Loucy (cell line): Measurements from ENCODE around the gene ROBO1.

Experiments
- H2AFZ ChIP-seq: fragments of 200-600 bp; sonication (generic); 2 replicates; pipeline ENCODE4 v1.6.0; 2016; ENCODE audit warnings: antibody characterized with exemption, mild to moderate bottlenecking, low read length, moderate library complexity
- H3F3A ChIP-seq: fragments of 200-600 bp; 2 replicates; pipeline ENCODE4 v1.6.0; 2016; ENCODE audit warnings: antibody characterized with exemption, low read depth, mild to moderate bottlenecking
- H3K27me3 ChIP-seq: fragments of 200-600 bp; sonication (generic); 2 replicates; pipeline ENCODE4 v1.6.1; 2014; ENCODE audit warnings: low read length, mild to moderate bottlenecking; ENCODE audit not compliant: insufficient read depth, poor library complexity, severe bottlenecking
- H3K36me3 ChIP-seq: fragments of 200-600 bp; sonication (generic); 2 replicates; pipeline ENCODE4 v1.6.1; 2016; ENCODE audit warnings: low read length; ENCODE audit not compliant: insufficient read depth
- H3K4me1 ChIP-seq: fragments of 200-600 bp; sonication (generic); 2 replicates; pipeline ENCODE4 v1.5.1; 2014; ENCODE audit warnings: low read length, mild to moderate bottlenecking; ENCODE audit not compliant: insufficient read depth, poor library complexity, severe bottlenecking
- H3K4me2 ChIP-seq: fragments of 200-600 bp; sonication (generic); 2 replicates; pipeline ENCODE4 v1.6.0; 2014; ENCODE audit warnings: antibody characterized with exemption, low read length, low read depth, mild to moderate bottlenecking; ENCODE audit not compliant: poor library complexity, severe bottlenecking
- H3K4me3 ChIP-seq: fragments of 200-600 bp; sonication (generic); 2 replicates; pipeline ENCODE4 v1.5.1; 2014; ENCODE audit warnings: low read length, mild to moderate bottlenecking, mixed read lengths; ENCODE audit not compliant: poor library complexity, severe bottlenecking
- H3K79me2 ChIP-seq: fragments of 200-600 bp; sonication (generic); 2 replicates; pipeline ENCODE4 v1.6.1; 2014; ENCODE audit warnings: low read length; ENCODE audit not compliant: insufficient read depth
- H3K9ac ChIP-seq: fragments of 200-600 bp; sonication (generic); 2 replicates; pipeline ENCODE4 v1.6.0; 2014; ENCODE audit warnings: mild to moderate bottlenecking, low read depth, low read length, moderate library complexity; ENCODE audit not compliant: poor library complexity, severe bottlenecking
- H3K9me2 ChIP-seq: fragments of 200-600 bp; sonication (generic); replicated peaks from 2 replicates; pipeline ENCODE4 v1.6.1; 2016; ENCODE audit warnings: low read depth, low read length, mixed read lengths
- H3K9me3 ChIP-seq: fragments of 200-600 bp; sonication (generic); 2 replicates; pipeline ENCODE4 v1.6.1; 2014; ENCODE audit warnings: mild to moderate bottlenecking, antibody characterized with exemption, low read length, low read depth; ENCODE audit not compliant: insufficient read depth
- H4K20me1 ChIP-seq: fragments of 200-600 bp; sonication (generic); 2 replicates; pipeline ENCODE4 v1.6.0; 2014; ENCODE audit warnings: antibody characterized with exemption, low read length, mild to moderate bottlenecking; ENCODE audit not compliant: insufficient read depth, poor library complexity, severe bottlenecking
- CTCF ChIP-seq: fragments of 200-600 bp; sonication (generic); conservative IDR thresholded peaks from 2 replicates; pipeline ENCODE4 v1.5.1; 2014; ENCODE audit warnings: mild to moderate bottlenecking, antibody characterized with exemption, low read length
- EZH2phosphoT487 ChIP-seq: fragments of 200-600 bp; IDR thresholded peaks from 2 replicates; pipeline ENCODE4 v1.6.1; 2018; ENCODE audit warnings: antibody characterized with exemption, mild to moderate bottlenecking, moderate library complexity, borderline replicate concordance

The ROBO1 gene

DNA sequence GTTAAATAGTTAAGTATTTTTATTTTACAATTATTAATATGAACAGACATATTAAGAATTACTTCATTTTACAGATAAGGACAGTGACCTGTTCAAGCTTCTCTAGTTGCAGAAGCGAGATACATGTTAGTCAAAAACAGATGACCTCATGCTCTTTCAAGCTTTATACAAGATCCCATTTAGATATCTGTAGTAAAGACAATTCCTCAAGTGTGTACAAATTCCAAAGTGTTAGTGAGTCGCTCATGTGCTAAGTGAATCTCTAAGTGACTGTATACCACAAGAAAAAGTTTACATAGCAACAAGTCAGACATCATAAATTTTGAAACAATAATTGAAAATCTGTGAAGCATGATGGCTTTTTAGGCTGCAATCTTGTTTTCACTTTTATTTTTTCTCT, 293.8 kb downstream of the ROBO1 start:
- Histone ChIP-seq H3K27me3 (no peaks in the 10 kb centered on the region), H3K9ac (no peak overlapping the region), H2AFZ (no peak overlapping the region), H3K4me3 (no peak overlapping the region), H3K36me3 (no peaks in the 10 kb centered on the region), H3K79me2 (no peaks in the 10 kb centered on the region), H3K9me3 (no peaks in the 10 kb centered on the region), H3K4me1 (no peaks in the 10 kb centered on the region), H4K20me1 (no peaks in the 10 kb centered on the region), H3F3A (no peaks in the 10 kb centered on the region), H3K4me2 (no peak overlapping the region), H3K9me2 (no peaks in the 10 kb centered on the region)
- TF ChIP-seq CTCF (no peak), EZH2phosphoT487 (no peak)

GRCh38 chr3:79467721-79468120, 300.1 kb downstream of the ROBO1 start:
- Histone ChIP-seq H3F3A (no peaks in the 10 kb centered on the region), H3K79me2 (no peaks in the 10 kb centered on the region), H2AFZ (no peak overlapping the region), H3K4me2 (no peak overlapping the region), H3K9ac (no peak overlapping the region), H4K20me1 (no peaks in the 10 kb centered on the region), H3K9me2 (no peaks in the 10 kb centered on the region), H3K4me3 (no peak overlapping the region), H3K36me3 (no peaks in the 10 kb centered on the region), H3K4me1 (no peaks in the 10 kb centered on the region), H3K9me3 (no peaks in the 10 kb centered on the region), H3K27me3 (no peaks in the 10 kb centered on the region)
- TF ChIP-seq CTCF (no peak), EZH2phosphoT487 (no peak)

GRCh38 chr3:79461129-79461792, 306.5 kb downstream of the ROBO1 start:
- Histone ChIP-seq H4K20me1 (no peaks in the 10 kb centered on the region), H3K9ac (no peak overlapping the region), H3K4me3 (no peak overlapping the region), H2AFZ (no peak overlapping the region), H3K4me2 (no peak overlapping the region), H3K9me3 (no peaks in the 10 kb centered on the region), H3K4me1 (no peaks in the 10 kb centered on the region), H3K9me2 (no peaks in the 10 kb centered on the region), H3K36me3 (no peaks in the 10 kb centered on the region), H3K27me3 (no peaks in the 10 kb centered on the region), H3F3A (no peaks in the 10 kb centered on the region), H3K79me2 (no peaks in the 10 kb centered on the region)
- TF ChIP-seq EZH2phosphoT487 (no peak), CTCF (no peak)
